Heart left ventricle (tissue), 13 donors: Measurements from ENCODE around the gene NCR1.
"Not testable (repeated sequence)": the region's sequence is repeated elsewhere in the genome, so short reads cannot be mapped to it uniquely, and the experiment has no call there.

ENCODE experiments used
- POLR2A ChIP-seq, 2 donors: fragments of 450-650 bp; IDR thresholded peaks; one replicate each; pipeline ENCODE4 v1.6.1; 2017; ENCODE audit warnings: antibody characterized with exemption in 2 of 2, mild to moderate bottlenecking in 2 of 2, moderate library complexity in 2 of 2
- TF ChIP-seq, protein P1 (sequence below), 12 donors: fragments of 200-600 bp; sonication (generic) in 4 of 12; IDR thresholded peaks; one replicate each; pipeline versions ENCODE4 v1.5.0 to v1.8.0; 2018 to 2022; ENCODE audit warnings: antibody characterized with exemption in 12 of 12, mild to moderate bottlenecking in 5 of 12
- donor health status: ischemic (EF 13 %, LVEDD 7.1; RV severe dilation, severe dysfunction).
- donor health status: DM: no; HTN: yes; CAD: no.
- donor health status: DM: no; HTN: no; CAD: no.
- donor health status: ischemic (EF 25% LVEDD 6.9; RV normal size, moderate dysfunction).
- donor health status: ischemic (EF 25% LVEDD 5.7; RV mildly dilated, moderate dysfunction).
- donor health status: ischemic (EF 35%, LVEDD 5.7; RV mildly dilated, moderate dysfunction).
- donor health status: nonischemic (EF 11% LVEDD 7.7; RV severe dilation, severe dysfunction).
- donor health status: DM: yes; HTN: yes; CAD: no.
- donor health status: PGD.
- donor health status: ischemic (EF 29% LVEDD 5.4; RV normal size, mild dysfunction).
- donor health status: nonischemic (EF 23%, LVEDD 6.1; RV moderate dilation, normal function).

DNA sequence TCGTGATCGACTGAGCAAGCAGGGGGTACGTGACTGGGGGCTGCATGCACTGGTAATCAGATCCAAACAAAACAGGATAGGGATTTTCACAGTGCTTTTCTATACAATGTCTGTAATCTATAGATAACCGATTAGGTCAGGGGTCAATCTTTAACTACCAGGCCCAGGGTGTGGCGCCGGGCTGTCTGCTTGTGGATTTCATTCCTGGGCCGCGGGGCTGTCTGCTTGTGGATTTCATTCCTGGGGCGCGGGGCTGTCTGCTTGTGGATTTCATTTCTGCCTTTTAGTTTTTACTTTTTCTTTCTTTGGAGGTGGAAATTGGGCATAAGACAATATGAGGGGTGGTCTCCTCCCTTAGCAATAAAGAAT lies 47.4 kb downstream of the NCR1 start:
- not testable (repeated sequence) for TF ChIP-seq POLR2A (IDR thresholded peaks at IDR 0.05)
- TF ChIP-seq, protein P1, sequence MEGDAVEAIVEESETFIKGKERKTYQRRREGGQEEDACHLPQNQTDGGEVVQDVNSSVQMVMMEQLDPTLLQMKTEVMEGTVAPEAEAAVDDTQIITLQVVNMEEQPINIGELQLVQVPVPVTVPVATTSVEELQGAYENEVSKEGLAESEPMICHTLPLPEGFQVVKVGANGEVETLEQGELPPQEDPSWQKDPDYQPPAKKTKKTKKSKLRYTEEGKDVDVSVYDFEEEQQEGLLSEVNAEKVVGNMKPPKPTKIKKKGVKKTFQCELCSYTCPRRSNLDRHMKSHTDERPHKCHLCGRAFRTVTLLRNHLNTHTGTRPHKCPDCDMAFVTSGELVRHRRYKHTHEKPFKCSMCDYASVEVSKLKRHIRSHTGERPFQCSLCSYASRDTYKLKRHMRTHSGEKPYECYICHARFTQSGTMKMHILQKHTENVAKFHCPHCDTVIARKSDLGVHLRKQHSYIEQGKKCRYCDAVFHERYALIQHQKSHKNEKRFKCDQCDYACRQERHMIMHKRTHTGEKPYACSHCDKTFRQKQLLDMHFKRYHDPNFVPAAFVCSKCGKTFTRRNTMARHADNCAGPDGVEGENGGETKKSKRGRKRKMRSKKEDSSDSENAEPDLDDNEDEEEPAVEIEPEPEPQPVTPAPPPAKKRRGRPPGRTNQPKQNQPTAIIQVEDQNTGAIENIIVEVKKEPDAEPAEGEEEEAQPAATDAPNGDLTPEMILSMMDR (IDR thresholded peaks at IDR 0.05), result not testable (repeated sequence)
